ENCODE data around the gene CXXC5. TPM values are rescaled to one million over a fixed set of nuclear protein-coding genes. Genes with fewer than 3 reads are reported as not detected.

Gene CXXC5
- total RNA-seq, 4 donors from 2014 or later = 52.3 to 81.8 (median 62.6) TPM

GRCh38 chr5:139692148-139692547, 44.0 kb downstream of the CXXC5 start:
- intact Hi-C loops (cut with DNase I) = no loop called here
- H3K4me1 ChIP-seq = peaks cover 40 to 60% of the 10 kb centered on the region in 2 donors
- peak; percentile 86 to 88 for DNase-seq
- H3K27ac ChIP-seq = peak overlapping the region; percentile 20 to 74 (median 65)
- H3K27me3 ChIP-seq = no peaks in the 10 kb centered on the region
- TF ChIP-seq CTCF (IDR thresholded peaks at IDR 0.05) (no peak), POLR2A (IDR thresholded peaks at IDR 0.05) (no peak)
- no peaks in the 10 kb centered on the region for H3K9me3 ChIP-seq
- 50% methylated on average over 6 of the region's 6 CpGs for WGBS, 2 donors
- no peak overlapping the region for H3K4me3 ChIP-seq (replicated peaks in 1 of 3)
- H3K36me3 ChIP-seq = no peaks in the 10 kb centered on the region

- 62 to 63% methylated on average over 8 of the region's 8 CpGs for WGBS, 2 donors
- Histone ChIP-seq H3K27me3 (no peaks in the 10 kb centered on the region), H3K4me3 (replicated peaks in 1 of 3) (no peak overlapping the region), H3K27ac (peak overlapping the region; percentile 20 to 74 (median 65)), H3K9me3 (no peaks in the 10 kb centered on the region), H3K36me3 (no peaks in the 10 kb centered on the region), H3K4me1 (peaks cover 44 to 60% of the 10 kb centered on the region in 2 donors)
- no peak for TF ChIP-seq POLR2A (IDR thresholded peaks at IDR 0.05)
- TF ChIP-seq CTCF (IDR thresholded peaks at IDR 0.05) = no peak
- DNase-seq = no peak
- intact Hi-C loops (cut with DNase I) = no loop called here
These were observed 44.6 kb downstream of the CXXC5 start for GRCh38 chr5:139692679-139693308.

- H3K4me3 ChIP-seq (replicated peaks in 1 of 3) = no peak overlapping the region
- 96 to 100% methylated on average over 3 of the region's 3 CpGs for WGBS, 2 donors
- no peak for DNase-seq
- peaks cover 50 to 66% of the 10 kb centered on the region in 2 donors for H3K4me1 ChIP-seq
- no peaks in the 10 kb centered on the region for H3K9me3 ChIP-seq
- peak overlapping the region in 1 of 3 donors; percentile 4 for H3K27ac ChIP-seq
- no peak for TF ChIP-seq POLR2A (IDR thresholded peaks at IDR 0.05)
- no peak for TF ChIP-seq CTCF (IDR thresholded peaks at IDR 0.05)
- no peaks in the 10 kb centered on the region for H3K36me3 ChIP-seq
- intact Hi-C loops (cut with DNase I) = no loop called here
- no peaks in the 10 kb centered on the region for H3K27me3 ChIP-seq
These were observed 45.7 kb downstream of the CXXC5 start for GRCh38 chr5:139693676-139694364.

GRCh38 chr5:139694556-139695177, 46.5 kb downstream of the CXXC5 start:
- no peak for DNase-seq
- Histone ChIP-seq H3K4me3 (replicated peaks in 1 of 3) (no peak overlapping the region), H3K4me1 (peaks cover 55 to 72% of the 10 kb centered on the region in 2 donors), H3K27me3 (no peaks in the 10 kb centered on the region), H3K36me3 (no peaks in the 10 kb centered on the region), H3K9me3 (no peaks in the 10 kb centered on the region), H3K27ac (no peak overlapping the region)
- intact Hi-C loops (cut with DNase I) = no loop called here
- 78 to 85% methylated on average over 1 of the region's 1 CpG for WGBS, 2 donors
- TF ChIP-seq CTCF (IDR thresholded peaks at IDR 0.05) (no peak), POLR2A (IDR thresholded peaks at IDR 0.05) (no peak)

GRCh38 chr5:139695178-139695573, 47.0 kb downstream of the CXXC5 start:
- H3K27me3 ChIP-seq = no peaks in the 10 kb centered on the region
- H3K36me3 ChIP-seq = no peaks in the 10 kb centered on the region
- no peaks in the 10 kb centered on the region for H3K9me3 ChIP-seq
- DNase-seq = no peak
- no peak overlapping the region for H3K4me3 ChIP-seq (replicated peaks in 1 of 3)
- no peak overlapping the region for H3K27ac ChIP-seq
- no peak for TF ChIP-seq POLR2A (IDR thresholded peaks at IDR 0.05)
- no peak for TF ChIP-seq CTCF (IDR thresholded peaks at IDR 0.05)
- peaks cover 52 to 70% of the 10 kb centered on the region in 2 donors for H3K4me1 ChIP-seq
- WGBS, 2 donors = 88 to 100% methylated on average over 2 of the region's 2 CpGs
- intact Hi-C loops (cut with DNase I) = no loop called here
